H9 (cell line): ENCODE data around the gene ATP2B2. TPM values are rescaled to one million over a fixed set of nuclear protein-coding genes. Genes with fewer than 3 reads are reported as not detected.

Experiments
- DNase-seq: peaks from one replicate; pipeline ENCODE4 v3.0.0-alpha.2; 2017
- H2AFZ ChIP-seq: one replicate; pipeline ENCODE4 v1.6.1; 2013; ENCODE audit warnings: mild to moderate bottlenecking, low read length, control low read depth, moderate library complexity
- H2AK5ac ChIP-seq: 2 replicates; pipeline ENCODE4 v1.6.1; 2013; ENCODE audit warnings: low read length, control low read depth, mixed read lengths; ENCODE audit not compliant: insufficient read length
- H2BK120ac ChIP-seq: one replicate; pipeline ENCODE4 v1.6.1; 2013; ENCODE audit warnings: low read depth, mild to moderate bottlenecking, low read length, control low read depth, inconsistent platforms; ENCODE audit not compliant: poor library complexity, severe bottlenecking
- H2BK12ac ChIP-seq: 2 replicates; pipeline ENCODE4 v1.6.1; 2013; ENCODE audit warnings: low read length, control low read depth, mixed read lengths, low read depth; ENCODE audit not compliant: insufficient read length
- H2BK15ac ChIP-seq: 2 replicates; pipeline ENCODE4 v1.6.1; 2013; ENCODE audit warnings: low read depth, low read length, control low read depth
- H2BK20ac ChIP-seq: one replicate; pipeline ENCODE4 v1.6.1; 2013; ENCODE audit warnings: low read depth, mild to moderate bottlenecking, low read length, control low read depth, inconsistent platforms; ENCODE audit not compliant: poor library complexity, severe bottlenecking
- H2BK5ac ChIP-seq: 2 replicates; pipeline ENCODE4 v1.6.1; 2013; ENCODE audit warnings: low read length, control low read depth, mixed read lengths; ENCODE audit not compliant: insufficient read length
- H3K14ac ChIP-seq: 2 replicates; pipeline ENCODE4 v1.6.1; 2013; ENCODE audit warnings: low read length, control low read depth; ENCODE audit not compliant: insufficient read depth
- H3K18ac ChIP-seq: 2 replicates; pipeline ENCODE4 v1.6.1; 2013; ENCODE audit warnings: low read depth, mild to moderate bottlenecking, mixed read lengths, low read length, control low read depth; ENCODE audit not compliant: insufficient read length
- H3K23ac ChIP-seq: 2 replicates; pipeline ENCODE4 v1.6.1; 2013; ENCODE audit warnings: low read length, control low read depth, mixed read lengths, low read depth; ENCODE audit not compliant: insufficient read length
- H3K23me2 ChIP-seq: 2 replicates; pipeline ENCODE4 v1.6.1; 2013; ENCODE audit warnings: low read depth, mild to moderate bottlenecking, mixed read lengths, low read length, control low read depth; ENCODE audit not compliant: insufficient read length, poor library complexity, severe bottlenecking
- H3K27ac ChIP-seq: 2 replicates; pipeline ENCODE4 v1.5.1; 2013; ENCODE audit warnings: low read length, control low read depth, mixed read lengths, low read depth; ENCODE audit not compliant: insufficient read length
- H3K27me3 ChIP-seq: 2 replicates; pipeline ENCODE4 v1.6.1; 2013; ENCODE audit warnings: low read length, control low read depth, inconsistent platforms; ENCODE audit not compliant: insufficient read depth
- H3K4ac ChIP-seq: 2 replicates; pipeline ENCODE4 v1.6.1; 2013; ENCODE audit warnings: low read depth, mild to moderate bottlenecking, control low read depth, inconsistent platforms, low read length, moderate library complexity
- H3K4me1 ChIP-seq: 2 replicates; pipeline ENCODE4 v1.6.1; 2013; ENCODE audit warnings: low read length, control low read depth, inconsistent platforms; ENCODE audit not compliant: insufficient read depth
- H3K4me2 ChIP-seq: 2 replicates; pipeline ENCODE4 v1.6.1; 2013; ENCODE audit warnings: low read length, control low read depth, mixed read lengths; ENCODE audit not compliant: insufficient read length, insufficient read depth
- H3K56ac ChIP-seq: 2 replicates; pipeline ENCODE4 v1.6.1; 2013; ENCODE audit warnings: low read depth, mild to moderate bottlenecking, mixed read lengths, low read length, control low read depth; ENCODE audit not compliant: insufficient read length
- H3K79me1 ChIP-seq: 2 replicates; pipeline ENCODE4 v1.6.1; 2013; ENCODE audit warnings: low read depth, mild to moderate bottlenecking, moderate library complexity, low read length, control low read depth, inconsistent platforms; ENCODE audit not compliant: insufficient read depth, poor library complexity, severe bottlenecking
- H3K79me2 ChIP-seq: 2 replicates; pipeline ENCODE4 v1.6.1; 2013; ENCODE audit warnings: low read length, control low read depth, inconsistent platforms; ENCODE audit not compliant: insufficient read depth
- H3K9ac ChIP-seq: 2 replicates; pipeline ENCODE4 v1.6.1; 2013; ENCODE audit warnings: low read length, control low read depth, mixed read lengths; ENCODE audit not compliant: insufficient read length; ENCODE audit errors: extremely low read depth
- H3K9me3 ChIP-seq: one replicate; pipeline ENCODE4 v1.6.1; 2013; ENCODE audit warnings: low read depth, low read length, inconsistent platforms; ENCODE audit not compliant: control insufficient read depth
- H3T11ph ChIP-seq: one replicate; pipeline ENCODE4 v1.6.1; 2013; ENCODE audit warnings: mild to moderate bottlenecking, low read length, control low read depth, inconsistent platforms
- H4K20me1 ChIP-seq: one replicate; pipeline ENCODE4 v1.6.1; 2013; ENCODE audit not compliant: control insufficient read depth, insufficient read length, insufficient read depth
- H4K5ac ChIP-seq: 2 replicates; pipeline ENCODE4 v1.6.1; 2013; ENCODE audit warnings: low read depth, mild to moderate bottlenecking, mixed read lengths, low read length, control low read depth; ENCODE audit not compliant: insufficient read length
- H4K8ac ChIP-seq: replicated peaks from 2 replicates; pipeline ENCODE4 v1.6.1; 2013; ENCODE audit warnings: low read length, control low read depth, mixed read lengths, low read depth; ENCODE audit not compliant: insufficient read length
- H4K91ac ChIP-seq: 2 replicates; pipeline ENCODE4 v1.6.1; 2013; ENCODE audit warnings: low read depth, mild to moderate bottlenecking, moderate library complexity, mixed read lengths, low read length, control low read depth; ENCODE audit not compliant: insufficient read length
- H3K27ac Mint-ChIP-seq, 3 experiments: 2 replicates in 2 of 3; 3 replicates in 1 of 3; pipeline ENCODE4 v1.8.0; 2020 to 2021; ENCODE audit warnings: mixed read lengths in 3 of 3, mild to moderate bottlenecking in 1 of 3, moderate library complexity in 1 of 3
- H3K27me3 Mint-ChIP-seq: 2 replicates; pipeline ENCODE4 v1.8.0; 2021; ENCODE audit warnings: low read depth, mild to moderate bottlenecking, moderate library complexity, mixed read lengths
- H3K36me3 Mint-ChIP-seq, 3 experiments: 2 replicates in 2 of 3; 3 replicates in 1 of 3; pipeline ENCODE4 v1.8.0; 2020 to 2021; ENCODE audit warnings: low read depth in 3 of 3, mixed read lengths in 3 of 3; ENCODE audit not compliant: insufficient read depth in 1 of 3
- H3K4me1 Mint-ChIP-seq, 2 experiments: 2 replicates each; pipeline ENCODE4 v1.8.0; 2020; ENCODE audit warnings: mixed read lengths in 2 of 2
- H3K4me3 Mint-ChIP-seq, 2 experiments: 2 replicates in 1 of 2; 3 replicates in 1 of 2; pipeline ENCODE4 v1.8.0; 2020 to 2021; ENCODE audit warnings: mild to moderate bottlenecking in 2 of 2, mixed read lengths in 2 of 2, moderate library complexity in 1 of 2
- H3K9me3 Mint-ChIP-seq, 2 experiments: 2 replicates in 1 of 2; 3 replicates in 1 of 2; pipeline ENCODE4 v1.8.0; 2020; ENCODE audit warnings: mild to moderate bottlenecking in 2 of 2, mixed read lengths in 2 of 2, moderate library complexity in 1 of 2
- CTCF ChIP-seq: fragments of 200-600 bp; sonication (generic); conservative IDR thresholded peaks from 3 replicates; pipeline ENCODE4 v1.8.0; 2021; ENCODE audit warnings: antibody characterized with exemption, mild to moderate bottlenecking
- WGBS: extraction: QIAGEN DNeasy Blood & Tissue Kit; methylation state at CpG from one replicate; pipeline ENCODE4 v1.1.7; 2013; ENCODE audit warnings: missing lambda C conversion rate, low lambda C conversion rate, mixed read lengths; ENCODE audit not compliant: insufficient read length; ENCODE audit errors: extremely low coverage; 5-methylcytosine and 5-hydroxymethylcytosine counted together
- total RNA-seq: library from RNA; stranded (reverse); gene quantifications from 2 replicates; pipeline ENCODE4 v1.2.1, GENCODE V29; 2021

The ATP2B2 gene
- total RNA-seq, 1 experiment from 2014 or later = 0.33 TPM

- no peaks in the 10 kb centered on the region for H3K79me1 ChIP-seq
- no peak overlapping the region for H2AFZ ChIP-seq
Measured at GRCh38 chr3:10410383-10411002, 94.9 kb downstream of the ATP2B2 start.

More at GRCh38 chr3:10410383-10411002, 94.9 kb downstream of the ATP2B2 start:
- H3K79me2 ChIP-seq = no peaks in the 10 kb centered on the region
- H3K4ac ChIP-seq = no peak overlapping the region
- no peak for TF ChIP-seq CTCF
- H2BK12ac ChIP-seq = no peak overlapping the region
- no CpG with 5 or more reads among the region's 21 CpGs for WGBS
- H4K8ac ChIP-seq = no peak overlapping the region
- no peaks in the 10 kb centered on the region; the same call in 1 of the 2 replicates for H3K27me3 ChIP-seq
- no peaks in the 10 kb centered on the region for H3K4me1 ChIP-seq
- no peaks in the 10 kb centered on the region for H3K23me2 ChIP-seq
- no peak overlapping the region for H3K9ac ChIP-seq
- Mint-ChIP-seq H3K27me3 (no peaks in the 10 kb centered on the region; the same call in 1 of the 2 replicates), H3K36me3 (no peaks in the 10 kb centered on the region), H3K9me3 (no peaks in the 10 kb centered on the region), H3K4me3 (no peak overlapping the region), H3K27ac (no peak overlapping the region), H3K4me1 (peaks cover 0 to 6% of the 10 kb centered on the region in 2 experiments; a peak in 2 of 4 replicates)
- H4K20me1 ChIP-seq = no peaks in the 10 kb centered on the region
- H4K91ac ChIP-seq = no peak overlapping the region
- no peak overlapping the region for H4K5ac ChIP-seq
- no peak for DNase-seq
- no peak overlapping the region for H3K4me2 ChIP-seq
- H3K23ac ChIP-seq = no peak overlapping the region
- no peak overlapping the region for H3K27ac ChIP-seq
- no peak overlapping the region for H3K18ac ChIP-seq
- no peak overlapping the region for H3T11ph ChIP-seq
- H3K9me3 ChIP-seq = no peaks in the 10 kb centered on the region
- H2BK5ac ChIP-seq = no peak overlapping the region
- H3K56ac ChIP-seq = no peak overlapping the region
- no peak overlapping the region for H2BK120ac ChIP-seq
- no peak overlapping the region for H2BK20ac ChIP-seq
- H2AK5ac ChIP-seq = no peak overlapping the region
- no peak overlapping the region for H3K14ac ChIP-seq
- H2BK15ac ChIP-seq = no peak overlapping the region
